ENCODE measurements around the gene FBXL20.

FBXL20 gene

GRCh38 chr17:39244600-39245570 lies 156.5 kb downstream of the FBXL20 start:
- no peak overlapping the region for H3K27ac Mint-ChIP-seq

GRCh38 chr17:39244016-39244599 lies 157.3 kb downstream of the FBXL20 start:
- intact Hi-C loops (cut with micrococcal nuclease), result loop anchor here (2.0 to 5.0 kb wide), 3 partner anchors 37 to 261 kb away; no protein-coding TSS in a partner anchor
- Mint-ChIP-seq H3K4me1 (ENCODE audit: low read depth) (peaks cover 13% of the 10 kb centered on the region), H3K27me3 (peaks cover 27% of the 10 kb centered on the region), H3K27ac (no peak overlapping the region), H3K4me3 (no peak overlapping the region), H3K36me3 (ENCODE audit: low read depth) (peaks cover 9% of the 10 kb centered on the region), H3K9me3 (no peaks in the 10 kb centered on the region)

More at GRCh38 chr17:39244600-39245570, 156.5 kb downstream of the FBXL20 start:
- intact Hi-C loops (cut with micrococcal nuclease), result loop anchor here (2.0 to 5.0 kb wide), 3 partner anchors 38 to 262 kb away; no protein-coding TSS in a partner anchor
- Mint-ChIP-seq H3K4me3 (no peak overlapping the region), H3K4me1 (ENCODE audit: low read depth) (peaks cover 13% of the 10 kb centered on the region), H3K27me3 (peaks cover 20% of the 10 kb centered on the region), H3K36me3 (ENCODE audit: low read depth) (peaks cover 11% of the 10 kb centered on the region), H3K9me3 (no peaks in the 10 kb centered on the region)

GRCh38 chr17:39243155-39243554 lies 158.3 kb downstream of the FBXL20 start:
- Mint-ChIP-seq H3K4me1 (ENCODE audit: low read depth) (peaks cover 21% of the 10 kb centered on the region), H3K27me3 (peaks cover 36% of the 10 kb centered on the region), H3K4me3 (no peak overlapping the region), H3K27ac (no peak overlapping the region), H3K36me3 (ENCODE audit: low read depth) (no peaks in the 10 kb centered on the region), H3K9me3 (no peaks in the 10 kb centered on the region)
- intact Hi-C loops (cut with micrococcal nuclease), result loop anchor here (5.0 kb wide), 1 partner anchor 81 kb away; no protein-coding TSS in a partner anchor

GRCh38 chr17:39240631-39241030 lies 160.8 kb downstream of the FBXL20 start:
- Mint-ChIP-seq H3K36me3 (ENCODE audit: low read depth) (no peaks in the 10 kb centered on the region), H3K27ac (no peak overlapping the region), H3K9me3 (no peaks in the 10 kb centered on the region), H3K4me1 (ENCODE audit: low read depth) (peaks cover 24% of the 10 kb centered on the region), H3K27me3 (peaks cover 40% of the 10 kb centered on the region), H3K4me3 (no peak overlapping the region)
- intact Hi-C loops (cut with micrococcal nuclease), result loop anchor here (5.0 kb wide), 1 partner anchor 78 kb away; no protein-coding TSS in a partner anchor

GRCh38 chr17:39239640-39240314 lies 161.6 kb downstream of the FBXL20 start:
- Mint-ChIP-seq H3K27ac (no peak overlapping the region), H3K36me3 (ENCODE audit: low read depth) (no peaks in the 10 kb centered on the region), H3K4me1 (ENCODE audit: low read depth) (peaks cover 21% of the 10 kb centered on the region), H3K27me3 (peaks cover 42% of the 10 kb centered on the region), H3K9me3 (no peaks in the 10 kb centered on the region), H3K4me3 (no peak overlapping the region)
- intact Hi-C loops (cut with micrococcal nuclease), result loop anchor here (5.0 to 10.0 kb wide), 2 partner anchors 77 to 165 kb away; no protein-coding TSS in a partner anchor

- Mint-ChIP-seq H3K4me3 (no peak overlapping the region), H3K27me3 (peaks cover 30% of the 10 kb centered on the region), H3K9me3 (no peaks in the 10 kb centered on the region), H3K27ac (no peak overlapping the region), H3K36me3 (ENCODE audit: low read depth) (no peaks in the 10 kb centered on the region), H3K4me1 (ENCODE audit: low read depth) (peaks cover 12% of the 10 kb centered on the region)
- intact Hi-C loops (cut with micrococcal nuclease), result loop anchor here (10.0 kb wide), 1 partner anchor 164 kb away; no protein-coding TSS in a partner anchor
Observed at GRCh38 chr17:39238311-39238972, 163.0 kb downstream of the FBXL20 start.

GRCh38 chr17:39237586-39237985 lies 163.8 kb downstream of the FBXL20 start:
- no peak overlapping the region for H3K4me3 Mint-ChIP-seq
- H3K27ac Mint-ChIP-seq, result no peak overlapping the region
- peaks cover 12% of the 10 kb centered on the region for H3K4me1 Mint-ChIP-seq (ENCODE audit: low read depth)
- H3K9me3 Mint-ChIP-seq, result no peaks in the 10 kb centered on the region
- H3K27me3 Mint-ChIP-seq, result peaks cover 25% of the 10 kb centered on the region
- no peaks in the 10 kb centered on the region for H3K36me3 Mint-ChIP-seq (ENCODE audit: low read depth)
- intact Hi-C loops (cut with micrococcal nuclease), result loop anchor here (10.0 kb wide), 1 partner anchor 163 kb away; no protein-coding TSS in a partner anchor

- H3K27ac Mint-ChIP-seq, result no peak overlapping the region
Observed at GRCh38 chr17:39236981-39237441, 164.4 kb downstream of the FBXL20 start.

GRCh38 chr17:39236450-39236927 lies 164.9 kb downstream of the FBXL20 start:
- H3K9me3 Mint-ChIP-seq, result no peaks in the 10 kb centered on the region
- H3K4me1 Mint-ChIP-seq (ENCODE audit: low read depth), result peaks cover 21% of the 10 kb centered on the region
- no peaks in the 10 kb centered on the region for H3K36me3 Mint-ChIP-seq (ENCODE audit: low read depth)
- peaks cover 34% of the 10 kb centered on the region for H3K27me3 Mint-ChIP-seq
- H3K4me3 Mint-ChIP-seq, result no peak overlapping the region
- H3K27ac Mint-ChIP-seq, result no peak overlapping the region
- intact Hi-C loops (cut with micrococcal nuclease), result loop anchor here (10.0 kb wide), 1 partner anchor 162 kb away; no protein-coding TSS in a partner anchor

More at GRCh38 chr17:39236981-39237441, 164.4 kb downstream of the FBXL20 start:
- Mint-ChIP-seq H3K27me3 (peaks cover 29% of the 10 kb centered on the region), H3K9me3 (no peaks in the 10 kb centered on the region), H3K4me1 (ENCODE audit: low read depth) (peaks cover 16% of the 10 kb centered on the region), H3K36me3 (ENCODE audit: low read depth) (no peaks in the 10 kb centered on the region), H3K4me3 (no peak overlapping the region)
- intact Hi-C loops (cut with micrococcal nuclease), result loop anchor here (10.0 kb wide), 1 partner anchor 162 kb away; no protein-coding TSS in a partner anchor

- intact Hi-C loops (cut with micrococcal nuclease), result loop anchor here (10.0 kb wide), 1 partner anchor 161 kb away; no protein-coding TSS in a partner anchor
- Mint-ChIP-seq H3K36me3 (ENCODE audit: low read depth) (no peaks in the 10 kb centered on the region), H3K27ac (no peak overlapping the region), H3K9me3 (no peaks in the 10 kb centered on the region), H3K4me3 (no peak overlapping the region), H3K27me3 (peaks cover 41% of the 10 kb centered on the region), H3K4me1 (ENCODE audit: low read depth) (peaks cover 23% of the 10 kb centered on the region)
Observed at GRCh38 chr17:39235555-39236449, 165.6 kb downstream of the FBXL20 start.

- no peaks in the 10 kb centered on the region for H3K36me3 Mint-ChIP-seq (ENCODE audit: low read depth)
- H3K4me1 Mint-ChIP-seq (ENCODE audit: low read depth), result peaks cover 18% of the 10 kb centered on the region
- intact Hi-C loops (cut with micrococcal nuclease), result loop anchor here (10.0 kb wide), 1 partner anchor 157 kb away; no protein-coding TSS in a partner anchor
- H3K4me3 Mint-ChIP-seq, result no peak overlapping the region
- H3K27ac Mint-ChIP-seq, result peak overlapping the region; percentile 15
- peaks cover 53% of the 10 kb centered on the region for H3K27me3 Mint-ChIP-seq
- no peaks in the 10 kb centered on the region for H3K9me3 Mint-ChIP-seq
Observed at GRCh38 chr17:39231591-39232551, 169.6 kb downstream of the FBXL20 start.
